ENCODE measurements around the gene ARSI.

ARSI gene

GRCh38 chr5:150261231-150261630, 41.5 kb downstream of the ARSI start:
- POLR2A ChIA-PET: no interaction called here
- DNase-seq (ENCODE audit: extremely low spot score): no peak
- no peak for TF ChIP-seq NFRKB (IDR thresholded peaks at IDR 0.05)
- CTCF ChIA-PET: no interaction called here

- TF ChIP-seq TARDBP (IDR thresholded peaks at IDR 0.05) (no peak), CTBP1 (IDR thresholded peaks at IDR 0.05; ENCODE audit: borderline replicate concordance) (no peak), FOXK2 (IDR thresholded peaks at IDR 0.05) (no peak), FOXM1 (IDR thresholded peaks at IDR 0.05; ENCODE audit: borderline replicate concordance) (no peak), SP1 (IDR thresholded peaks at IDR 0.05) (no peak), BHLHE40 (IDR thresholded peaks at IDR 0.05; ENCODE audit: borderline replicate concordance) (no peak), FOXA1 (IDR thresholded peaks at IDR 0.05) (no peak), NFRKB (IDR thresholded peaks at IDR 0.05) (no peak), ELF4 (IDR thresholded peaks at IDR 0.05) (no peak), HDGF (IDR thresholded peaks at IDR 0.05; ENCODE audit: borderline replicate concordance) (no peak), PKNOX1 (IDR thresholded peaks at IDR 0.05) (no peak), LEF1 (IDR thresholded peaks at IDR 0.05; ENCODE audit: borderline replicate concordance) (no peak)
- no peak for DNase-seq (ENCODE audit: extremely low spot score)
- CTCF ChIA-PET: interaction anchor here (0.6 kb wide), 1 partner anchor 58 kb away, joined by 3 read pairs; no protein-coding TSS in a partner anchor
- POLR2A ChIA-PET: no interaction called here
These were observed 44.6 kb downstream of the ARSI start for GRCh38 chr5:150258130-150258529.

GRCh38 chr5:150257424-150257823, 45.3 kb downstream of the ARSI start:
- TF ChIP-seq ZNF384 (IDR thresholded peaks at IDR 0.05): no peak
- no peak for TF ChIP-seq BHLHE40 (IDR thresholded peaks at IDR 0.05; ENCODE audit: borderline replicate concordance)
- TF ChIP-seq PKNOX1 (IDR thresholded peaks at IDR 0.05): no peak
- no peak for TF ChIP-seq ARNT (IDR thresholded peaks at IDR 0.05)
- no peak for TF ChIP-seq CTBP1 (IDR thresholded peaks at IDR 0.05; ENCODE audit: borderline replicate concordance)
- no peak for TF ChIP-seq TARDBP (IDR thresholded peaks at IDR 0.05)
- no peak for TF ChIP-seq L3MBTL2 (conservative IDR thresholded peaks at IDR 0.05)
- TF ChIP-seq HDGF (IDR thresholded peaks at IDR 0.05; ENCODE audit: borderline replicate concordance): no peak
- CTCF ChIA-PET: interaction anchor here (0.6 kb wide), 1 partner anchor 58 kb away, joined by 3 read pairs; no protein-coding TSS in a partner anchor
- no peak for DNase-seq (ENCODE audit: extremely low spot score)
- POLR2A ChIA-PET: no interaction called here

- TF ChIP-seq FOXK2 (IDR thresholded peaks at IDR 0.05): no peak
- no peak for TF ChIP-seq BHLHE40 (IDR thresholded peaks at IDR 0.05; ENCODE audit: borderline replicate concordance)
- TF ChIP-seq TARDBP (IDR thresholded peaks at IDR 0.05): no peak
- no peak for TF ChIP-seq NFRKB (IDR thresholded peaks at IDR 0.05)
- no peak for TF ChIP-seq ZNF384 (IDR thresholded peaks at IDR 0.05)
- TF ChIP-seq SUZ12 (IDR thresholded peaks at IDR 0.05): no peak
- no peak for TF ChIP-seq L3MBTL2 (conservative IDR thresholded peaks at IDR 0.05)
- no peak for TF ChIP-seq LEF1 (IDR thresholded peaks at IDR 0.05; ENCODE audit: borderline replicate concordance)
- no peak for TF ChIP-seq FOXA1 (IDR thresholded peaks at IDR 0.05)
- TF ChIP-seq SP1 (IDR thresholded peaks at IDR 0.05): no peak
- TF ChIP-seq ELF4 (IDR thresholded peaks at IDR 0.05): no peak
- no peak for TF ChIP-seq CTBP1 (IDR thresholded peaks at IDR 0.05; ENCODE audit: borderline replicate concordance)
- no peak for TF ChIP-seq PKNOX1 (IDR thresholded peaks at IDR 0.05)
- TF ChIP-seq FOXM1 (IDR thresholded peaks at IDR 0.05; ENCODE audit: borderline replicate concordance): no peak
- TF ChIP-seq ARNT (IDR thresholded peaks at IDR 0.05): no peak
- TF ChIP-seq HDGF (IDR thresholded peaks at IDR 0.05; ENCODE audit: borderline replicate concordance): no peak
- ChIA-PET POLR2A (no interaction called here), CTCF (interaction anchor here (0.7 to 1.0 kb wide), 2 partner anchors 10 to 26 kb away, joined by 3 read pairs; no protein-coding TSS in a partner anchor)
- DNase-seq (ENCODE audit: extremely low spot score): no peak
These were observed 46.2 kb downstream of the ARSI start for GRCh38 chr5:150256410-150257064.

GRCh38 chr5:150255659-150256409, 46.9 kb downstream of the ARSI start:
- ChIA-PET POLR2A (no interaction called here), CTCF (interaction anchor here (0.7 to 1.0 kb wide), 2 partner anchors 9 to 26 kb away, joined by 3 read pairs; no protein-coding TSS in a partner anchor)
- DNase-seq (ENCODE audit: extremely low spot score): no peak

More at GRCh38 chr5:150255659-150256409, 46.9 kb downstream of the ARSI start:
- TF ChIP-seq ZNF384 (IDR thresholded peaks at IDR 0.05): no peak
- TF ChIP-seq SUZ12 (IDR thresholded peaks at IDR 0.05): no peak
- TF ChIP-seq TARDBP (IDR thresholded peaks at IDR 0.05): no peak
- TF ChIP-seq FOXM1 (IDR thresholded peaks at IDR 0.05; ENCODE audit: borderline replicate concordance): no peak
- TF ChIP-seq ELF4 (IDR thresholded peaks at IDR 0.05): no peak
- no peak for TF ChIP-seq FOXK2 (IDR thresholded peaks at IDR 0.05)
- no peak for TF ChIP-seq HDGF (IDR thresholded peaks at IDR 0.05; ENCODE audit: borderline replicate concordance)
- TF ChIP-seq ARNT (IDR thresholded peaks at IDR 0.05): no peak
- TF ChIP-seq NFRKB (IDR thresholded peaks at IDR 0.05): no peak
- no peak for TF ChIP-seq CTBP1 (IDR thresholded peaks at IDR 0.05; ENCODE audit: borderline replicate concordance)
- TF ChIP-seq LEF1 (IDR thresholded peaks at IDR 0.05; ENCODE audit: borderline replicate concordance): no peak
- no peak for TF ChIP-seq L3MBTL2 (conservative IDR thresholded peaks at IDR 0.05)
- TF ChIP-seq BHLHE40 (IDR thresholded peaks at IDR 0.05; ENCODE audit: borderline replicate concordance): no peak
- TF ChIP-seq PKNOX1 (IDR thresholded peaks at IDR 0.05): no peak
- no peak for TF ChIP-seq SP1 (IDR thresholded peaks at IDR 0.05)
- TF ChIP-seq FOXA1 (IDR thresholded peaks at IDR 0.05): no peak
